Endothelial cell of umbilical vein (primary cell): ENCODE data around the gene RSPO3. TPM values are rescaled to one million over a fixed set of nuclear protein-coding genes. Genes with fewer than 3 reads are reported as not detected.

Experiments
- BruUV-seq: library from RNA; stranded (reverse); fragments of 400-500 nt; replicated peaks from 2 replicates; lab custom pipeline; 2021; lab: Mats Ljungman, UMichigan
- CTCF ChIA-PET: fragments of 300-600, 350-600 bp; sonication (Branson Sonifier 250); formaldehyde crosslinking; loops from one replicate; lab custom pipeline; 2021; ENCODE audit warnings: antibody characterized with exemption, inconsistent platforms; lab: Charles Lee
- POLR2A ChIA-PET: fragments of 300-600, 350-600 bp; sonication (Branson Sonifier 250); formaldehyde crosslinking; loops from one replicate; lab custom pipeline; 2021; ENCODE audit warnings: antibody characterized with exemption, inconsistent platforms; lab: Charles Lee
- DNase-seq: peaks from one replicate; pipeline ENCODE4 v3.0.0-alpha.2; 2011; ENCODE audit warnings: low read depth, low spot score
- FAIRE-seq: peaks from 2 replicates; lab custom pipeline; 2011; peaks lifted over from hg19 to GRCh38; lab: Jason Lieb, UNC
- H2AFZ ChIP-seq: 2 replicates; pipeline ENCODE4 v1.6.0; 2012; ENCODE audit warnings: low read depth, low read length, control low read depth, inconsistent platforms
- H3K27ac ChIP-seq: 2 replicates; pipeline ENCODE4 v1.5.1; 2011; ENCODE audit warnings: low read depth, mild to moderate bottlenecking, control low read depth, low read length, moderate library complexity; ENCODE audit not compliant: insufficient read depth
- H3K27me3 ChIP-seq, 2 experiments: 2 replicates each; pipeline versions ENCODE4 v1.6.0 to v1.6.1; 2011; ENCODE audit warnings: low read length in 2 of 2, mixed read lengths in 1 of 2; ENCODE audit not compliant: control insufficient read depth in 2 of 2, insufficient read depth in 2 of 2
- H3K36me3 ChIP-seq, 2 experiments: 2 replicates in 1 of 2; 3 replicates in 1 of 2; pipeline ENCODE4 v1.5.1; 2011; ENCODE audit warnings: low read length in 2 of 2, mild to moderate bottlenecking in 1 of 2, moderate library complexity in 1 of 2; ENCODE audit not compliant: control insufficient read depth in 2 of 2, insufficient read depth in 2 of 2; ENCODE audit errors: extremely low read depth in 1 of 2
- H3K4me1 ChIP-seq: 3 replicates; pipeline ENCODE4 v1.5.1; 2011; ENCODE audit warnings: mild to moderate bottlenecking, low read length; ENCODE audit not compliant: control insufficient read depth, insufficient read depth; ENCODE audit errors: extremely low read depth
- H3K4me2 ChIP-seq: 2 replicates; pipeline ENCODE4 v1.6.1; 2011; ENCODE audit warnings: low read length, control low read depth, mixed read lengths; ENCODE audit not compliant: insufficient read depth
- H3K4me3 ChIP-seq, 3 experiments: fragments of 200-600 bp in 1 of 3; sonication (generic), shearing (Covaris generic) in 1 of 3; replicated peaks in 1 of 3; 2 replicates each; pipeline ENCODE4 v1.5.1; 2011 to 2016; ENCODE audit warnings: control low read depth in 3 of 3, low read length in 3 of 3, mild to moderate bottlenecking in 2 of 3, inconsistent platforms in 1 of 3, low read depth in 1 of 3, moderate library complexity in 1 of 3; ENCODE audit not compliant: insufficient read depth in 1 of 3
- H3K79me2 ChIP-seq: 2 replicates; pipeline ENCODE4 v1.6.0; 2012; ENCODE audit warnings: low read length, inconsistent platforms; ENCODE audit not compliant: control insufficient read depth, insufficient read depth
- H3K9ac ChIP-seq: replicated peaks from 2 replicates; pipeline ENCODE3; 2011; ENCODE audit warnings: low read length, control low read depth; ENCODE audit not compliant: insufficient read depth; ENCODE audit errors: extremely low read depth
- H3K9me1 ChIP-seq: replicated peaks from 3 replicates; pipeline ENCODE4 v1.6.0; 2011; ENCODE audit warnings: mild to moderate bottlenecking, low read length; ENCODE audit not compliant: control insufficient read depth, insufficient read depth; ENCODE audit errors: extremely low read depth
- H3K9me3 ChIP-seq: replicated peaks from 2 replicates; pipeline ENCODE4 v1.5.1; 2012; ENCODE audit warnings: low read length, inconsistent platforms; ENCODE audit not compliant: control insufficient read depth, insufficient read depth
- H4K20me1 ChIP-seq: replicated peaks from 2 replicates; pipeline ENCODE3; 2011; ENCODE audit warnings: mild to moderate bottlenecking, low read length; ENCODE audit not compliant: control insufficient read depth, insufficient read depth; ENCODE audit errors: extremely low read depth
- EZH2 ChIP-seq: IDR thresholded peaks from 2 replicates; pipeline ENCODE4 v1.6.1; 2012; ENCODE audit warnings: borderline replicate concordance, low read depth, mild to moderate bottlenecking, moderate library complexity, low read length, inconsistent platforms; ENCODE audit not compliant: severe bottlenecking
- FOS ChIP-seq: IDR thresholded peaks from 2 replicates; pipeline ENCODE4 v1.6.1; 2011; ENCODE audit warnings: mild to moderate bottlenecking, low read length, moderate library complexity, borderline replicate concordance; ENCODE audit not compliant: insufficient read depth
- GATA2 ChIP-seq: IDR thresholded peaks from 2 replicates; pipeline ENCODE4 v1.7.0; 2011; ENCODE audit warnings: low read depth, mild to moderate bottlenecking, moderate library complexity, mixed read lengths, low read length; ENCODE audit not compliant: insufficient read length, insufficient read depth
- JUN ChIP-seq: IDR thresholded peaks from 2 replicates; pipeline ENCODE4 v1.6.1; 2011; ENCODE audit warnings: borderline replicate concordance, low read depth; ENCODE audit not compliant: insufficient read length, insufficient read depth
- MAX ChIP-seq: IDR thresholded peaks from 2 replicates; pipeline ENCODE4 v1.6.1; 2011; ENCODE audit not compliant: insufficient read depth, insufficient read length
- MYC ChIP-seq: IDR thresholded peaks from one replicate; pipeline ENCODE4 v1.6.1; 2011; ENCODE audit warnings: mild to moderate bottlenecking, low read depth, low read length
- POLR2A ChIP-seq: IDR thresholded peaks from 2 replicates; pipeline ENCODE4 v1.6.1; 2012; ENCODE audit warnings: low read depth, mild to moderate bottlenecking, control low read depth, low read length
- POLR2AphosphoS5 ChIP-seq: IDR thresholded peaks from 2 replicates; pipeline ENCODE4 v1.6.1; 2012; ENCODE audit warnings: low read depth, mild to moderate bottlenecking, control low read depth, low read length, moderate library complexity; ENCODE audit not compliant: insufficient read depth
- dilution Hi-C: fragments of 300-500 bp; cut with MboI; formaldehyde crosslinking; loops from one replicate; pipeline ENCODE4 v1.15.0; 2019; ENCODE audit warnings: low sequenced_read_pairs; ENCODE audit not compliant: extremely low pct_ligation_motif_present
- intact Hi-C: fragments of 100-400 bp; cut with micrococcal nuclease; formaldehyde crosslinking; loops from one replicate; pipeline ENCODE4 v1.10.0; 2022
- polyA plus RNA-seq, 4 experiments: library from polyadenylated mRNA; depleted of rRNA in 3 of 4; stranded (reverse) in 3 of 4; unstranded in 1 of 4; fragments of >200 nt; gene quantifications; 2 replicates each; pipeline versions ENCODE4 v1.2.1 to v1.2.3, GENCODE V29; 2011 to 2012; ENCODE audit warnings: missing spikeins in 1 of 4
- total RNA-seq: library from RNA; stranded (reverse); gene quantifications from 2 replicates; pipeline ENCODE4 v1.2.3, GENCODE V29; 2021
- TF ChIP-seq, protein P1 (sequence below), 2 donors: IDR thresholded peaks; 1 replicate in 1 of 2; 2 replicates in 1 of 2; pipeline ENCODE4 v1.5.1; 2011; ENCODE audit warnings: low read length in 2 of 2, mild to moderate bottlenecking in 2 of 2, moderate library complexity in 2 of 2, control low read depth in 1 of 2, inconsistent platforms in 1 of 2, low read depth in 1 of 2; ENCODE audit not compliant: insufficient read depth in 1 of 2; ENCODE audit errors: extremely low read depth in 1 of 2

The RSPO3 gene
- total and polyA plus RNA-seq, 2 donors (not counting 3 experiments of a cell fraction or from before 2014, with no cell fraction given): 1.8 to 11.1 TPM

DNA sequence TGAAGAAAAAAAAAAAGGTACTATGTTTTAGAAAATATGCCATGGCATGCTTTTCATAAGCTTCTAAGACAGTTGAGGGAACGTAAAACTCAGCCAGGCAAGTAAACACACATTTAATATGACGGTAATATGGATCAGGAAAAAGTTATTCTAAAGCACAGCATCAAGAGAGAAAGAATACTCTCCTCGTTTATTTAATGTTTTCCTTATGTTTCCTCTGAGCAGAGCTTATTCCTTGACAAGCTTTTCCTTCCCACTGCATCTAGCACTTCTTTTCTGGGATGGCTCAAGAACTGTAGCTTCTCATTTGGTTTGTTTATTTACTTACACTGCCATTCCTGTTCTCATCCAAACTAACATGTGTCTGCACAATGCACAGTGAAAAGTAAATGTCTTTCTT, 2.7 kb upstream of the RSPO3 start:
- Histone ChIP-seq H3K79me2 (no peaks in the 10 kb centered on the region), H3K4me2 (no peak overlapping the region), H3K27ac (no peak overlapping the region), H2AFZ (no peak overlapping the region), H3K9me1 (no peaks in the 10 kb centered on the region), H3K9ac (no peak overlapping the region), H3K4me1 (peaks cover 13% of the 10 kb centered on the region), H4K20me1 (no peaks in the 10 kb centered on the region), H3K9me3 (no peaks in the 10 kb centered on the region), H3K4me3 (no peak overlapping the region), H3K36me3 (no peaks in the 10 kb centered on the region), H3K27me3 (no peaks in the 10 kb centered on the region)
- TF ChIP-seq POLR2AphosphoS5: no peak
- TF ChIP-seq, protein P1, sequence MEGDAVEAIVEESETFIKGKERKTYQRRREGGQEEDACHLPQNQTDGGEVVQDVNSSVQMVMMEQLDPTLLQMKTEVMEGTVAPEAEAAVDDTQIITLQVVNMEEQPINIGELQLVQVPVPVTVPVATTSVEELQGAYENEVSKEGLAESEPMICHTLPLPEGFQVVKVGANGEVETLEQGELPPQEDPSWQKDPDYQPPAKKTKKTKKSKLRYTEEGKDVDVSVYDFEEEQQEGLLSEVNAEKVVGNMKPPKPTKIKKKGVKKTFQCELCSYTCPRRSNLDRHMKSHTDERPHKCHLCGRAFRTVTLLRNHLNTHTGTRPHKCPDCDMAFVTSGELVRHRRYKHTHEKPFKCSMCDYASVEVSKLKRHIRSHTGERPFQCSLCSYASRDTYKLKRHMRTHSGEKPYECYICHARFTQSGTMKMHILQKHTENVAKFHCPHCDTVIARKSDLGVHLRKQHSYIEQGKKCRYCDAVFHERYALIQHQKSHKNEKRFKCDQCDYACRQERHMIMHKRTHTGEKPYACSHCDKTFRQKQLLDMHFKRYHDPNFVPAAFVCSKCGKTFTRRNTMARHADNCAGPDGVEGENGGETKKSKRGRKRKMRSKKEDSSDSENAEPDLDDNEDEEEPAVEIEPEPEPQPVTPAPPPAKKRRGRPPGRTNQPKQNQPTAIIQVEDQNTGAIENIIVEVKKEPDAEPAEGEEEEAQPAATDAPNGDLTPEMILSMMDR (IDR thresholded peaks at IDR 0.05; ENCODE audit: extremely low read depth in 1 of 2, insufficient read depth in 1 of 2, low read depth in 1 of 2, low read length in 2 of 2): no peak
- no peak for TF ChIP-seq GATA2
- no peak for TF ChIP-seq MAX
- TF ChIP-seq MYC: no peak
- no peak for TF ChIP-seq EZH2
- no peak for TF ChIP-seq FOS
- TF ChIP-seq POLR2A: no peak
- no peak for TF ChIP-seq JUN
- dilution Hi-C loops (no loop called here), intact Hi-C loops (no loop called here)
- ChIA-PET CTCF (interaction anchor here (0.7 to 2.6 kb wide), 6 partner anchors 74 to 939 kb away, joined by 3 to 16 read pairs (median 6); partner anchors contain the start of gene RNF146), POLR2A (no interaction called here)
- no peak for DNase-seq
- BruUV-seq: no TSS peak
- FAIRE-seq: no peak
